ENCODE results near the gene ASGR2.

The ASGR2 gene

GRCh38 chr17:7058831-7059447, 55.7 kb downstream of the ASGR2 start:
- DNase-seq: no peak

DNA sequence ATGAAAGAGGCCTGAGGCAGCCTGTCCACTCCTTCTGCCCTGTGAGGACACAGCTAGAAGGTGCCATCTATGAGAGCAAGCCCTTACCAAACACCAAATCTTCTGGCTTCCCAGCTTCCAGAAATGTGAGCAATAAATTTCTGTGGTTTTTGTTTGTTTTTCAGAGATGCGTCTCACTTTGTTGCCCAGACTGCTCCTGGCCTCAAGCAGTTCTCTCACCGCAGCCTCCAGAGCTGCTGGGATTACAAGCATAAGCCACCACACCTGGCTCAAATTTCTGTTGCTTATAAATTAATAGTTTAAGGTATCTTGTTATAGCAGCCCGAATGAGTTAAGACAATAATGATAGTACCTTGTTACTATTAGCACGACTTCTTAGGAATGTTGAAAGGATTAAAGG, 58.2 kb downstream of the ASGR2 start:
- DNase-seq: no peak
